ENCODE results near the gene JKAMP. TPM values are rescaled to one million over a fixed set of nuclear protein-coding genes. Genes with fewer than 3 reads are reported as not detected.
"Not testable (repeated sequence)": the region's sequence is repeated elsewhere in the genome, so short reads cannot be mapped to it uniquely, and the experiment has no call there.

Gene JKAMP
- 61.8 and 68.6 TPM in 2 replicates for total RNA-seq

GRCh38 chr14:59483819-59484638 lies at the start of gene JKAMP, which contains the start of gene L3HYPDH:
JKAMP (plus strand) TSS chr14:59484517; CDS start chr14:59484590, 73 bp downstream.
L3HYPDH (minus strand) TSS chr14:59484408; CDS start chr14:59484316, 92 bp downstream.
- peak; percentile 68 for DNase-seq (ENCODE audit: extremely low read depth, low read depth, low spot score)

GRCh38 chr14:59435101-59435500 lies 49.2 kb upstream of the JKAMP start:
- no peak for DNase-seq (ENCODE audit: extremely low read depth, low read depth, low spot score)

DNA sequence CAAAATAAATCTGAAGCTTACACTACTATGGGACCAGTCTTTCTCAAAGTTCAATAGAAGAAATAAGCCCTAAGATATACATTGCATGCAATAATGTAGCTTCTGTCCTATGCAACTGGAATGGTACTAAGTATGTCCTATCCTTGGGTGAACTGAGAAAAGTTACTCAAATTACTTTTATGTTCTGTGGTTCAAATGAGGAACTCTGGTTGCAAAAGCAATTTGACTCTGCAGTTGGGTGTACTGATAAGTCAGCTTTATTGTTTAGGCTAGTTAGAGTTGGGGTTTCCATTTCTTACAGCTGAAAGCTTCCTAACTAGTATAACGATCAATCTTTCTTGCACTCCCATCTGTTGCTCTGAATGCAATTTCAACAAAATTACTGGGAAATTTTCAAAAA lies 48.3 kb upstream of the JKAMP start:
- DNase-seq (ENCODE audit: extremely low read depth, low read depth, low spot score): no peak

GRCh38 chr14:59438195-59438647 lies 46.1 kb upstream of the JKAMP start:
- no peak for DNase-seq (ENCODE audit: extremely low read depth, low read depth, low spot score)

DNA sequence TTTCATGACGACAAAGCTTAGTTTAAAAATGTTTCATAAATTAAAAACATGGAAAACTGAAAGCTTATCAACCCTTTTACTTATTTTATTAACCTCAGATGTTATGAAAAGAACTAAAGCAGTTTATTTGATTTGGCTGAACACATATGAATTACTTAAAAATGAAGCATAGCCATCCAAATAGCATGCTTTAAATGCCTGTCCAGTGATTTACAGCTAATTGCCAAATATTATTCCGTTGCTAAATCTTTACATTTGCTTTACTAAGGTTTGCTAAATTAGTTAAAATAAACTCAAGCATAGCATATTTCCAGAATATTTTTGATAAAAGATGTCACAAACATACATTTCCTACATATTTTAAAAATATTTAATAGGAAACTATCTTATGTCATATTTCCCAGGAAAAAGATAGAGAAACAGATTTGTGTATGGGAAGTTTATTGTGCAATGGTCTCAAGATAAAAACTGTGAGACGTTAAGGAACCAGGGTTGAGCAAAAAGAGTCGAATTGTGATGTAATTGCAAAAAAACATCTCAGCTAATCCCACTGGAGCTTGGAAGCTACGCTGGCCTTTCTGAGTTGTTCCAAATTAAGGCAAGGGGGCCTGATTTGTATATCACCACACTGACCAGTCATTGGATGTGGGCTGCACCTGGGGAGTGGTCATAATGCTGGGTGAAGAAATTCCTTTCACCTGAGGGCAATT lies 44.9 kb upstream of the JKAMP start:
- no peak for DNase-seq (ENCODE audit: extremely low read depth, low read depth, low spot score)

GRCh38 chr14:59448673-59449072 lies 35.6 kb upstream of the JKAMP start:
- DNase-seq (ENCODE audit: extremely low read depth, low read depth, low spot score): not testable (repeated sequence)

GRCh38 chr14:59450716-59451115 lies 33.6 kb upstream of the JKAMP start:
- DNase-seq (ENCODE audit: extremely low read depth, low read depth, low spot score): no peak

DNA sequence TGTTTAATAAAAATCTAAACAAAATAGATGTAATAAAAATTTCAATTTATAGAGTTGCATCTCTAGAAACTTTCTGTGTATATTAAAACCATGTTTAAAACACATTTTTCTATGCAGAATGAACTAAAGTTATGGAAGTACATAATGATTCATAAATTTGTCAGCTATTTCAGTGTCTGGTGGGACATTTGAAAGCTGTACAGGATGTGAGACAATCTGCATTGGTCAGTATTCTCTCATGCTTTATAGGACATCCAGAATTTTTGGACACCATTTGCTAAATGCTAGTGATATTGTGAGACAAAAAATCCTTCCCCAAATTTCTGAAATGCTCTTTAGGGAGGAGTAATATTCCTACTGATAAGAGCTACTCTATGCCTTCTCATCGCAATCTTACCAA lies 32.5 kb upstream of the JKAMP start:
- DNase-seq (ENCODE audit: extremely low read depth, low read depth, low spot score): no peak

DNA sequence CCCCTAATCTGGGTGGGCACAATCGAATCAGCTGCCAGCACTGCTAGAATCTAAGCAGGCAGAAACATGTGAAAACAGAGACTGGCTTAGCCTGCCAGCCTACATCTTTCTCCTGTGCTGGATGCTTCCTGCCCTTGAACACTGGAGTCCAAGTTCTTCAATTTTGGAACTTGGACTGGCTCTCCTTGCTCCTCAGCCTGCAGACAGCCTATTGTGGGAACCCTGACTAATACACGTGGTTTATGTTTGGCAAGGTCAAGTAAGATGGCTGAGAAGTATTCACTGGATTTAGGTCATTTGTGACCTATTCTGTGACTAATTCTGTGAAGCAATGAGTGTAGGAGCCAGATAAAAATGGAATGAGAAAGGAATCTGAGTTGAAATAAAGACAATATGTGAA lies 30.2 kb upstream of the JKAMP start:
- DNase-seq (ENCODE audit: extremely low read depth, low read depth, low spot score): no peak

DNA sequence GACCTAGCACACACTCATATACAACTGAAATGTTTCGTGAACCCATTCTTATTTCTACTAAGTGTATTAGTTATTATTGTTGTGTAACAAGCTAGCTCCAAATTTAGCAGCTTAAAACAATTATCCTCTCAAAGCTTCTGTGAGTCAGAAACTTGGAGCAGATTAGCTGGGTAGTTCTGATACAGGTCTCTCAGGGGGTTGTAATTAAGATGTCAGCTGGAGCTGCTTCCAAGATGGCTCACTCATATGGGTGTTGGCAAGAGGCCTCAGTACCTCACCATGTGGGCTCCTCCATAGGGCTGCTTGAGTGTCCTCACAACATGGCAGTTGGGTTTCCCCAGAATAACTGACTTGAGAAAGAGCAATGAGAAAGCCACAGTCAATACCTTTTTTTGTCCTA lies 28.9 kb upstream of the JKAMP start:
- DNase-seq (ENCODE audit: extremely low read depth, low read depth, low spot score): no peak

- DNase-seq (ENCODE audit: extremely low read depth, low read depth, low spot score): no peak
These were observed 25.8 kb upstream of the JKAMP start for GRCh38 chr14:59458486-59458885.

DNA sequence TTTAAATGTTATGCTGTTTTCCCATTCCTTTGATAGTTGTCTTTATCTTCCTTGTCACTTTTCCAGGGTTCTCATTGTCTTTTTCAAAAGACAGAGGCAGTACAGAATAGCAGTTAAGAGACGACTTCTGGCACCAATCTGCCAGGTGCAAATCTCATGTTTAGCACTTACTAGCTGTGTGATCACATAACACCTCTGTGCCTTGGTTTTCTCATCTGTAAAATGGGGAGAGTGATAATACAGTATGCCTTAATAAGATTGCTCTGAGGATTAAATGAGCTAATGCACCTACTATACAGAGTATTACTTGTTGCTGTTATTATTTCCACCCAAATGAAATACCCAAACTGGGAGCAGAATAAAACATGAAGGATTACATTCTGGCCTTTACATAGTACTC lies 23.9 kb upstream of the JKAMP start:
- no peak for DNase-seq (ENCODE audit: extremely low read depth, low read depth, low spot score)

DNA sequence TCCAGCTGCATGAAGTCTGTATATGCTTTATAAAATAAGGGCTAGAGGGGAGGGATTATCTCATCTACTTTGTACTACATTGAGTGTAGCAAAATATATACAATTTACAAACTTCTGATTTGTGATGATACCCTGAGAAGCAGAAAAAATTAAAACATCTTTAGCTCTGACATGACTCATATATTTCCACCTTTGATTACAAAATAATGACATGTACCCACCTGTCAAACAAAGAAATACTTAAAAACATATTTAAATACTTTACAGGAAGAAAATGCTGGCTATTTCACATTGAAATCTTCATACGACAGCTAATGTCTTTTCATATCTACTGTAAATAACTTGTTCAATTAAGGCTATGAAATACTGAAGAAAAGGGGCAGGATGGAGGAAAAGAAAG lies 22.4 kb upstream of the JKAMP start:
- no peak for DNase-seq (ENCODE audit: extremely low read depth, low read depth, low spot score)

DNA sequence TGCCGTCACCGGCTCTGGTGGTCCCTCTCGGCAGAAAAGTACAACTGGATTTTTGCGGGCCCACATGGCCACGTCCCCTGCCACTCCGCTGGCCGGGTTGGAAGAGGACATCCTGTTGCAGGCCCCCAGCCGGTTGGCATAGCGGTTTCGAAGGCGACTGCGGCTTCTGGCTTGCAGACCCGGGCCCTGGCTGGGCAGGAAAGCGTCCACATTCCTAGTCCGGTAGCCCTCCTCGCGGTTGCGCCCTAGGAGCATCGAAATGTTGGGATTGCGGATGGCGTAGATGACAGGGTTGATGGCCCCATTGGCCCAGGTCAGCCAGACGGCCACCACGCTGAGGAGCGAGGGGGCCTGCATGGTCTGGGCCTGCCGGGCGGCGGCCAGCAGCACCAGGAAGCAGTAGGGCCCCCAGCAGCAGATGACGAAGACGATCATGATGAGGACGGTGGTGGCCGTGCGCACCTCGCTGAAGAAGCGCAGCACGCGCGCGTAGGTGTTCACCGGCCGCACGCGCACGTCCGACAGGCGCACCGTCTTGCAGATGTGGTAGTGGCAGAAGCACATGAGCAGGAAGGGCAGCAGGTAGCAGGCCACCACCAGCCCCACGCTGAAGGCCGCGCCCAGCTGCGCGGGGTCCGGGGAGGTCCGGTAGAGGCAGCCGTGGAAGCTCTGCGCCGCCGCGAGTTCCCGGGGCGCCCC lies 20.4 kb upstream of the JKAMP start:
- DNase-seq (ENCODE audit: extremely low read depth, low read depth, low spot score): no peak

- DNase-seq (ENCODE audit: extremely low read depth, low read depth, low spot score): no peak
These were observed 19.6 kb upstream of the JKAMP start for GRCh38 chr14:59464486-59465315.

GRCh38 chr14:59465316-59466135 lies 18.8 kb upstream of the JKAMP start, which contains the start of gene GPR135:
GPR135 (minus strand) TSS chr14:59465380; CDS start chr14:59465226, 154 bp downstream.
- no peak for DNase-seq (ENCODE audit: extremely low read depth, low read depth, low spot score)

- DNase-seq (ENCODE audit: extremely low read depth, low read depth, low spot score): no peak
These were observed 10.1 kb upstream of the JKAMP start for GRCh38 chr14:59474172-59474571.

- DNase-seq (ENCODE audit: extremely low read depth, low read depth, low spot score): no peak
These were observed 8.6 kb upstream of the JKAMP start for GRCh38 chr14:59475709-59476108.

DNA sequence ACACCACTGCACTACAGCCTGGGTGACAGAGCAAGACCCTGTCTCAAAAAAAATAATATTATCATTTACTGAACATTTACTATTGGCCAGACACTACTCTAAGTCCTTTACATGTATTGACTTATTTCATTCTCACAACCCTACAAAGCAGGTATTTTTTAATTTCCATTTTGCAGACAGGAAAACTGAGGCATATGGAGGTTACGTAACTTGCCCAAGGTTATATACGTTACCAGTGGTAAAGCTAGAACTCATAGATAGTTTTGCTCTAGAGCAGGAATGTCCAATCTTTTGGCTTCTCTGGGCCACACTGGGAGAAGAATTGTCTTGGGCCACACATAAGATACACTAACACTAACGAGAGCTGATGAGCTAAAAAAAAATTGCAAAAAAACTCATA lies 5.8 kb upstream of the JKAMP start:
- no peak for DNase-seq (ENCODE audit: extremely low read depth, low read depth, low spot score)
